Loucy (cell line): ENCODE measurements around the gene CAAP1.
A peak's percentile ranks its signal among the peaks of the same experiment; 100 is the strongest.

Source experiments
- H2AFZ ChIP-seq: fragments of 200-600 bp; sonication (generic); 2 replicates; pipeline ENCODE4 v1.6.0; 2016; ENCODE audit warnings: antibody characterized with exemption, mild to moderate bottlenecking, low read length, moderate library complexity
- H3F3A ChIP-seq: fragments of 200-600 bp; 2 replicates; pipeline ENCODE4 v1.6.0; 2016; ENCODE audit warnings: antibody characterized with exemption, low read depth, mild to moderate bottlenecking
- H3K27me3 ChIP-seq: fragments of 200-600 bp; sonication (generic); 2 replicates; pipeline ENCODE4 v1.6.1; 2014; ENCODE audit warnings: low read length, mild to moderate bottlenecking; ENCODE audit not compliant: insufficient read depth, poor library complexity, severe bottlenecking
- H3K36me3 ChIP-seq: fragments of 200-600 bp; sonication (generic); 2 replicates; pipeline ENCODE4 v1.6.1; 2016; ENCODE audit warnings: low read length; ENCODE audit not compliant: insufficient read depth
- H3K4me1 ChIP-seq: fragments of 200-600 bp; sonication (generic); 2 replicates; pipeline ENCODE4 v1.5.1; 2014; ENCODE audit warnings: low read length, mild to moderate bottlenecking; ENCODE audit not compliant: insufficient read depth, poor library complexity, severe bottlenecking
- H3K4me2 ChIP-seq: fragments of 200-600 bp; sonication (generic); 2 replicates; pipeline ENCODE4 v1.6.0; 2014; ENCODE audit warnings: antibody characterized with exemption, low read length, low read depth, mild to moderate bottlenecking; ENCODE audit not compliant: poor library complexity, severe bottlenecking
- H3K4me3 ChIP-seq: fragments of 200-600 bp; sonication (generic); 2 replicates; pipeline ENCODE4 v1.5.1; 2014; ENCODE audit warnings: low read length, mild to moderate bottlenecking, mixed read lengths; ENCODE audit not compliant: poor library complexity, severe bottlenecking
- H3K79me2 ChIP-seq: fragments of 200-600 bp; sonication (generic); 2 replicates; pipeline ENCODE4 v1.6.1; 2014; ENCODE audit warnings: low read length; ENCODE audit not compliant: insufficient read depth
- H3K9ac ChIP-seq: fragments of 200-600 bp; sonication (generic); 2 replicates; pipeline ENCODE4 v1.6.0; 2014; ENCODE audit warnings: mild to moderate bottlenecking, low read depth, low read length, moderate library complexity; ENCODE audit not compliant: poor library complexity, severe bottlenecking
- H3K9me2 ChIP-seq: fragments of 200-600 bp; sonication (generic); replicated peaks from 2 replicates; pipeline ENCODE4 v1.6.1; 2016; ENCODE audit warnings: low read depth, low read length, mixed read lengths
- H3K9me3 ChIP-seq: fragments of 200-600 bp; sonication (generic); 2 replicates; pipeline ENCODE4 v1.6.1; 2014; ENCODE audit warnings: mild to moderate bottlenecking, antibody characterized with exemption, low read length, low read depth; ENCODE audit not compliant: insufficient read depth
- H4K20me1 ChIP-seq: fragments of 200-600 bp; sonication (generic); 2 replicates; pipeline ENCODE4 v1.6.0; 2014; ENCODE audit warnings: antibody characterized with exemption, low read length, mild to moderate bottlenecking; ENCODE audit not compliant: insufficient read depth, poor library complexity, severe bottlenecking
- CTCF ChIP-seq: fragments of 200-600 bp; sonication (generic); conservative IDR thresholded peaks from 2 replicates; pipeline ENCODE4 v1.5.1; 2014; ENCODE audit warnings: mild to moderate bottlenecking, antibody characterized with exemption, low read length
- EZH2phosphoT487 ChIP-seq: fragments of 200-600 bp; IDR thresholded peaks from 2 replicates; pipeline ENCODE4 v1.6.1; 2018; ENCODE audit warnings: antibody characterized with exemption, mild to moderate bottlenecking, moderate library complexity, borderline replicate concordance

The CAAP1 gene

GRCh38 chr9:26904671-26905070 lies 12.1 kb upstream of the CAAP1 start:
- H4K20me1 ChIP-seq: no peaks in the 10 kb centered on the region
- TF ChIP-seq EZH2phosphoT487: no peak
- TF ChIP-seq CTCF: no peak
- no peaks in the 10 kb centered on the region for H3K27me3 ChIP-seq
- H3K9ac ChIP-seq: no peak overlapping the region
- H3K9me3 ChIP-seq: no peaks in the 10 kb centered on the region
- no peak overlapping the region for H3K4me3 ChIP-seq
- H3K4me1 ChIP-seq: no peaks in the 10 kb centered on the region
- no peaks in the 10 kb centered on the region for H3K9me2 ChIP-seq
- no peaks in the 10 kb centered on the region for H3F3A ChIP-seq
- H2AFZ ChIP-seq: no peak overlapping the region
- H3K4me2 ChIP-seq: no peak overlapping the region
- peaks cover 47% of the 10 kb centered on the region for H3K36me3 ChIP-seq
- no peaks in the 10 kb centered on the region for H3K79me2 ChIP-seq

GRCh38 chr9:26904070-26904469 lies 11.5 kb upstream of the CAAP1 start:
- Histone ChIP-seq H3K36me3 (peaks cover 46% of the 10 kb centered on the region), H3F3A (no peaks in the 10 kb centered on the region), H3K9ac (no peak overlapping the region), H4K20me1 (no peaks in the 10 kb centered on the region), H3K4me1 (no peaks in the 10 kb centered on the region), H3K9me3 (no peaks in the 10 kb centered on the region), H2AFZ (no peak overlapping the region), H3K4me3 (no peak overlapping the region), H3K9me2 (no peaks in the 10 kb centered on the region), H3K27me3 (no peaks in the 10 kb centered on the region), H3K79me2 (no peaks in the 10 kb centered on the region), H3K4me2 (no peak overlapping the region)
- TF ChIP-seq EZH2phosphoT487: no peak
- TF ChIP-seq CTCF: no peak

GRCh38 chr9:26893030-26893676 lies 551 bp upstream of the CAAP1 start:
- H3K4me1 ChIP-seq: peaks cover 21% of the 10 kb centered on the region

More at GRCh38 chr9:26893030-26893676, 551 bp upstream of the CAAP1 start:
- Histone ChIP-seq H4K20me1 (peaks cover 26% of the 10 kb centered on the region), H2AFZ (peak overlapping the region; percentile 94), H3K9me2 (no peaks in the 10 kb centered on the region), H3K4me2 (peak overlapping the region; percentile 84), H3K27me3 (no peaks in the 10 kb centered on the region), H3K79me2 (peaks cover 39% of the 10 kb centered on the region), H3K36me3 (no peaks in the 10 kb centered on the region), H3K9me3 (no peaks in the 10 kb centered on the region; the same call in 1 of the 2 replicates), H3K9ac (peak overlapping the region; percentile 83), H3K4me3 (peak overlapping the region; percentile 93), H3F3A (peaks cover 2% of the 10 kb centered on the region; the same call in 1 of the 2 replicates)
- TF ChIP-seq EZH2phosphoT487 (no peak), CTCF (no peak)
